ENCODE data around the gene MRTFA.

The MRTFA gene

GRCh38 chr22:40363059-40363458 is 273.5 kb downstream of the MRTFA start:
- Histone ChIP-seq H4K20me1 (ENCODE audit: low read depth, low read length) (no peaks in the 10 kb centered on the region), H3K36me3 (ENCODE audit: low read length) (peaks cover 48% of the 10 kb centered on the region), H3K9me2 (replicated peaks; ENCODE audit: insufficient read depth, low read length) (no peaks in the 10 kb centered on the region), H3K9ac (ENCODE audit: low read length) (no peak overlapping the region), H3K79me2 (ENCODE audit: insufficient read depth, low read length) (no peaks in the 10 kb centered on the region), H3K27ac (ENCODE audit: low read depth, low read length) (no peak overlapping the region), H2AFZ (ENCODE audit: low read depth, low read length, severe bottlenecking) (no peak overlapping the region), H3K27me3 (ENCODE audit: low read length) (no peaks in the 10 kb centered on the region), H3K4me3 (ENCODE audit: insufficient read depth, low read length, poor library complexity, severe bottlenecking) (no peak overlapping the region), H3K9me3 (ENCODE audit: insufficient read depth, low read length) (no peaks in the 10 kb centered on the region), H3K4me2 (ENCODE audit: low read depth, low read length, poor library complexity, severe bottlenecking) (no peak overlapping the region), H3F3A (ENCODE audit: insufficient read depth) (peaks cover 32% of the 10 kb centered on the region)
- no peak for TF ChIP-seq EZH2phosphoT487 (conservative IDR thresholded peaks at IDR 0.05; ENCODE audit: low read length)
- TF ChIP-seq, protein P1, sequence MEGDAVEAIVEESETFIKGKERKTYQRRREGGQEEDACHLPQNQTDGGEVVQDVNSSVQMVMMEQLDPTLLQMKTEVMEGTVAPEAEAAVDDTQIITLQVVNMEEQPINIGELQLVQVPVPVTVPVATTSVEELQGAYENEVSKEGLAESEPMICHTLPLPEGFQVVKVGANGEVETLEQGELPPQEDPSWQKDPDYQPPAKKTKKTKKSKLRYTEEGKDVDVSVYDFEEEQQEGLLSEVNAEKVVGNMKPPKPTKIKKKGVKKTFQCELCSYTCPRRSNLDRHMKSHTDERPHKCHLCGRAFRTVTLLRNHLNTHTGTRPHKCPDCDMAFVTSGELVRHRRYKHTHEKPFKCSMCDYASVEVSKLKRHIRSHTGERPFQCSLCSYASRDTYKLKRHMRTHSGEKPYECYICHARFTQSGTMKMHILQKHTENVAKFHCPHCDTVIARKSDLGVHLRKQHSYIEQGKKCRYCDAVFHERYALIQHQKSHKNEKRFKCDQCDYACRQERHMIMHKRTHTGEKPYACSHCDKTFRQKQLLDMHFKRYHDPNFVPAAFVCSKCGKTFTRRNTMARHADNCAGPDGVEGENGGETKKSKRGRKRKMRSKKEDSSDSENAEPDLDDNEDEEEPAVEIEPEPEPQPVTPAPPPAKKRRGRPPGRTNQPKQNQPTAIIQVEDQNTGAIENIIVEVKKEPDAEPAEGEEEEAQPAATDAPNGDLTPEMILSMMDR (IDR thresholded peaks at IDR 0.05; ENCODE audit: insufficient read depth, low read length, poor library complexity, severe bottlenecking): no peak

- no peak for TF ChIP-seq EZH2phosphoT487 (conservative IDR thresholded peaks at IDR 0.05; ENCODE audit: low read length)
- TF ChIP-seq, protein P1 (IDR thresholded peaks at IDR 0.05; ENCODE audit: insufficient read depth, low read length, poor library complexity, severe bottlenecking): no peak
- Histone ChIP-seq H3K9ac (ENCODE audit: low read length) (no peak overlapping the region), H3K4me2 (ENCODE audit: low read depth, low read length, poor library complexity, severe bottlenecking) (no peak overlapping the region), H3K4me3 (ENCODE audit: insufficient read depth, low read length, poor library complexity, severe bottlenecking) (no peak overlapping the region), H3K9me3 (ENCODE audit: insufficient read depth, low read length) (no peaks in the 10 kb centered on the region), H4K20me1 (ENCODE audit: low read depth, low read length) (no peaks in the 10 kb centered on the region), H3K79me2 (ENCODE audit: insufficient read depth, low read length) (no peaks in the 10 kb centered on the region), H3K27me3 (ENCODE audit: low read length) (no peaks in the 10 kb centered on the region), H3F3A (ENCODE audit: insufficient read depth) (peaks cover 17% of the 10 kb centered on the region), H2AFZ (ENCODE audit: low read depth, low read length, severe bottlenecking) (no peak overlapping the region), H3K9me2 (replicated peaks; ENCODE audit: insufficient read depth, low read length) (no peaks in the 10 kb centered on the region), H3K36me3 (ENCODE audit: low read length) (peaks cover 49% of the 10 kb centered on the region), H3K27ac (ENCODE audit: low read depth, low read length) (no peak overlapping the region)
Observed at GRCh38 chr22:40361100-40361499, 275.4 kb downstream of the MRTFA start.

Data from SU-DHL-6 (cell line).